GM19438 (cell line): ENCODE results near the gene ENTREP3.
A peak's percentile ranks its signal among the peaks of the same experiment; 100 is the strongest.
"Not testable (repeated sequence)": the region's sequence is repeated elsewhere in the genome, so short reads cannot be mapped to it uniquely, and the experiment has no call there.

Experiments
- ATAC-seq: cut with Tn5 transposase; IDR thresholded peaks from one replicate; pipeline ENCODE4 v1.9.1; 2021; ENCODE audit warnings: low read depth; ENCODE audit not compliant: unreplicated experiment

Gene ENTREP3

DNA sequence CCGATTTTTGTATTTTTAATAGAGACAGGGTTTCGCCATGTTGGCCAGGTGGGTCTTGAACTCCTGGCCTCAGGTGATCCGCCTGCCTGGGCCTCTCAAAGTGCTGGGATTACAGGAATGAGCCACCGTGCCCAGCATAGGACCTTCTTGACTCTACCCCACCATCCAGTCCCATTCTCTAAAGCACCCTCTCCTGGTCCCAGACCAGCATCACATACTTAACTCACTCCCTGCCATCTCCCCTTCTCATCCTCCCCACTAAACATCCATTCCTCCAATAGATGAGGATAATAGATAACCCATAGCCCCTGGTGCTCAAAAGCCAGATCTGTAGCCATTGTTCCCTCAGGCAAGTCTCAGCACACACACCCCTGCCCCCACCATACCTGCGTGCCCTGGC is 2.1 kb downstream of the ENTREP3 start:
- no peak for ATAC-seq

DNA sequence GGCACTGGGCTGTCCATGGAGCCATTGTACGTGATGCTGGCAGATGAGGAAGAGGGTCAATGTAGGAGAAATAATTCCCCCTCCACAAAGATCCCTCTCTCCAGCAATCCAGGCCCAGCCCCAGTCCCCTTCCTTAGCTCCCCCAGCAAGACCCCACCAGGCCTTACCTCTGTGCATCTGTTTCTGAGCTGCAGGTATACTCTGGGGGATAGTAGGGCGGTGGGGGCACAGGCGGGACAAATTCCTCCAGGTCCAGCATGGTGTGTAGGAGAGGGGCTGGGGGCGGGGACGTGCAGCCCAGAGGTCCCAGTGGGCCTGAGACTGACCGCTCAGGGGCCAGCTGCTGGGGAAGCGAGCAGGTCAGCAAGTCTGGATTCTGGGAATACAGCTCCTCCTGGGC is 3.7 kb downstream of the ENTREP3 start:
- ATAC-seq: no peak

DNA sequence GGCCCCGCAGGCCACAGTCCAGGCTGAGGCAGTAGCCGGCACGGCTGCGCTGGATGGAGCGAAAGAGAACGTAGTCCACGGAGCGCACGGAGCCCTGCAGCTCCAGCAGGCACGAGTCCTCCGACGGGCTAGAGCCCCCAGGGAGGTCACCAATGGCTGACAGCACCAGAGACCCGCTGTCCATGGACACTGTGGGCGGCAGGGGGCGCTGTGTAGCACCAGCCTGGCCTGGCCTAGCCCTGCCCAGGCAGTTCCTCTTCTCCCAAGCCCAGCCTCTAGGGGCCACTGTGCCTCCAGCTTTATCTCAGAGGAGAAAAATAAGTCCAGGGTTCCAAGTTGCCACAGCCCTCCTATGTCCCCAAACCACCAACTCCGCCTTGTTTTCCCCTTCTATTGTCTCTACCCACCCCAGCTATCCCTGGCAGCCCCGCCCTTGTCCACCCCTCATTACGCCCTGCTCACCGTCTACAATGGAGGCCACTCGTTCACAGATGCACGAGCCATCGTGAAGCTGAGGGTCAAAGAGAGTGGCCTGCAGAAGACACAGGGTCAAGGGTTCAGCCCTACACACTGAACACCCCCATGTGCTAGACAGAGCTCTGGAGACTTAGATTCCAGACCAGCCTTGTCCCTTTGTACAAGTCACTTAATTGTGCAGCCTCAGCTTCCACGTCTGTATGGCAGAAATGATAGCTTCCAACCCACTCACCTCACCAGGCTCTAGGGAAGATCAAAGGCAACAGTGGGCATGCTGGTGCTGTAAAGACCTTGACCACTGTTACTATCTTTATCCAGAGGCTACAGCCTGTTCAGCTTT is 4.4 kb downstream of the ENTREP3 start:
- ATAC-seq: peak; percentile 70

DNA sequence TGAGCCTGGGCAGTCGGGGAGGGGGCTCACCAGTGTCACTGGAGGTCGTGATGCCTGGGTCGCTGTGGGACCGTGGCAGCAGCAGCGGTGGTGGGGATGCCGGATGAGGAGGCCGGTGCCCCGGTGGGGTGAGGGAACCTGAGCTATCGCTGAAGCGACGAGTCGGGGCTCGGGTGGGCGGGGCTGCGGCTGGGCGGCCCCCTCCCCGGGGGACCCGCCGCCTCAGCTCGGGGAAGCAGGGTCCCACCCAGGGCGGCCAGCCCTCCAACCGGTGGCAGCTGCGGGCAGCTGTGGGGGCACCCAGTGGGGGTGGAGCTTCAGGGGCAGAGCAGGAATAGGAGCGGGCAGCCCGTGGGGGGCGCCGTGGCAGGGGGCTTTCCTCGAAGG is 5.0 kb downstream of the ENTREP3 start:
- peak; percentile 10 for ATAC-seq

DNA sequence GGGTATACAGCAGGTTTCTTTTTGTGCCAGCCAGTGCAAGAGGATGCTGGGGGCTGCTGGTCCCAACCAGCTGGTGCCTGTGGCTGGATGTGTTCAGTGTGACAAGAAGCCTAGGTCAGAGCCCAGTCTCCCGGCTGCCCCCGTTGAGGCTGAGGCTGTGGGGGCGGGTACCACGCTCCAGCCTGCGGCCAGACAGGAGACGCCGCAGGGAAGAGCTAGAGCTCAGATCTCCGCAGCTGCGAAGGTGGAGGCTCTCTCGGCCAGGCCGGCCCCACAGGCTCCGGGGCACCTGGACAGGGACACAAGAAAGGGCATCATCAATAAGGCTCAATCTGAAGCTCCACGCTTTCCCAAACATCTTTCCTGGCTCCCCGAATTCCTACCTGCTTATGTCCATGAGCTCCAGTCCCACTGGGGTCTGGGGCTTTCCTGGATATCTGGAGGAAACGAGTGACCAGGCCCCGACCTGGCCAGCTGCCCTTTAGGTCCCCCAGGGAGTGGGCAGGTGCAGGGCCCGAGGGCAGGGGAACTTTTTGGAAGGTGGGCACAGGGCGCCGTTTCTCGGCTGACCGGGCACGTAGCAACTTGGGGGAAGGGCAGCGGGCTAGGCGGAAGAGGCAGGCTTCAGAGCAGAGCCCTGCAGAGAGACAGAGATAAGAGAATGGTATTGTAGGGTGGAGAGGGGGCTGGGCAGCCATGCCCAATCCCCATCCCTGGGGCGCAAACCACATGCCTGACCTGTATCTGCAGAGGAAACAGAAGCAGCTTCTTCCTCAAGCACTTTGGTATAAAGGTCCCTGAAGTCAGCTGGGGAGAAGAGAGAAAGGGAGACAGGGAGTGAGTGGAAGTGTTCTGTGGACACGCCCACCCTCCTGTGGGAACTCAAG is 7.4 kb downstream of the ENTREP3 start:
- no peak for ATAC-seq

DNA sequence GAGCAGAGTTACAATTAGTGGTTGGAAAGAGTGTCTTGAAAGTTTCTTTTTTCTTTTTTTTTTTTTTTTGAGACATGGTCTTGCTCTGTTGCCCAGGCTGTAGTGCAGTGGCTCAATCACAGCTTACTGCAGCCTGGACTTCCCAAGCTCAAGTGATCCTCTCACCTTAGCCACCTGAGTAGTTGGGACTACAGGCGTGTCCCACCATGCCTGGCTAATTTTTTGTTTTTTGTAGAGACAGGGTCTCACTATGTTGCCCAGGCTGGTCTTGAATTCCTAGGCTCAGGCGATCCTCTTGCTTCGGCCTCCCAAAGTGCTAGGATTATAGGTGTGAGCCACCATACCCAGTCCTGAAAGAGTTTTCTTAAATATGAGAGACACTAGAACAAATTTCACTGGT is 8.5 kb downstream of the ENTREP3 start:
- ATAC-seq: not testable (repeated sequence)

DNA sequence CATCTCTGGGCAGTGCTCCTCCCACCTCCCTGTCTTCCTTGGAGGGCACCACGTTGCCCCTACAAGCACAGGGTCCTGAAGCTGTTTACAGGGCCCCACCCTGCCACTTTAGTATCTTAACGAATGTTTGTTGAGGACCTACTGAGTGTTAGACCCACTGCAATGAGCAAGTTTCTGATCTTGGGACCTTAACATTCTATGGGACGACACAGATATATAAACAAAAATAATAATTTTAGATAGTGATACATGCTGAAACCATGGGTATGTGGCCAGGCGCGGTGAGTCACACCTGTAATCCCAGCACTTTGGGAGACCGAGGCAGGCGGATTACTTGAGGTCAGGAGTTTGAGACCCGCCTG is 10.1 kb downstream of the ENTREP3 start:
- ATAC-seq: no peak

DNA sequence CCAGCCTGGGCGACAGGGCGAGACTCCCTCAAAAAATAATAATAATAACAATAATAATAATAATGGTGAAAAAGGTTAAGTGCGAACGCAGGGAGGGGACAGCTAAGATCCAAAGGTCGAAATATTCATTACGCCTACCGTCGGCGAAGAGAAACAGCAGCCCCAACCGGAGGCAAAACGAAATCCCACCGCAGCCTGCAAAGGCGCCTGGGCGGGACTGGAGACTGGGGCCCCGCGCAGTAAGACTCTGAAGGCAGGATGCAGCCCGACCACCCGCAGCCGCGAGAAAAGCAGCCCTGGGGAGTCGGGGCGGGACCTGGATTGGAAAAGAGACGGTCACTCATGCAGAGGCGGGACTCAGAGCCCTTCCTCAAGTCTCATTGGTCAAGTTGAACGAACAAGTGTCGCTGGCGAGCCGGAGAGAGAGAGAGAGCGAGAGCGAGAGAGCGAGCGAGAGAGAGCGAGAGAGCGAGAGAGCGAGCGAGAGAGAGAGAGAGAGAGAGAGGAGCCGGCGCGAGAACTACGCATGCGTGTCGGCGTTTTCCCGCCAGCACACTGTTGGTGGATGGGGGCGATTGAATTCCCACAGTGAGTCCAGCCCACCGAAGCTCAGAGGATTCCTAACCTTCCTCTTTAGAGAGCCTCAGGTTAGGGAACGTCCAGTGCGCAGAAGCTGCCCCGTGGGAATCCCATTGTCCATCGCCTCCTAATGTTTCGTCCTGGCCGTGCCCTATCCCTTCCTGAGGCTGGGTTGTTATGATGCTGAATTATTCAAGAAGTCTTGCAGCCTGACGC is 10.7 kb downstream of the ENTREP3 start:
- ATAC-seq: peak; percentile 78

DNA sequence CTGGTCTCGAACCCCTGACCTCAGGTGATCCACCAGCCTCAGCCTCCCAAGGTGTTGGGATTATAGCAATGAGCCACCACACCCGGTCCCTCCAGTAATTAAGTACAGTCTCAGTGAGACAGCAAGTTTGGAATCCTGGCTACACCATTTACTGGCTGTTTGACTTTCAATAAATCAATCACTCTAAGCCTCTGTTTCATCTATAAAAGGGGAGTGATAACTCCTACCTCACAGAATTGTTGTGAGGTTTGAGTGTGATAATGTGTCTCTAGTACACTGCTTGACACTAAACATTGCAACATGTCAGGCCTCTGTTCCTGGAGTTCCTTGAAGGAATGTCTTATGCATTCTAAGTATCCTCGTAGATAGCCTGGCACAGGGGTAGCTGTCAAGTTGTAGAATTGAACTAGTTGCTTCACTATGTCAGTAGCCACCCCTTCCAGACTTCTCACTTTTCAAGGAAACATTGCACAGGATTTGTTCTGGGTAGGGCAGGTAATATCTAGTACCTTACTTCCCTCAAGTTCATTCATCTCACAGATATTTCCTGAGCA is 12.4 kb downstream of the ENTREP3 start:
- ATAC-seq: no peak

DNA sequence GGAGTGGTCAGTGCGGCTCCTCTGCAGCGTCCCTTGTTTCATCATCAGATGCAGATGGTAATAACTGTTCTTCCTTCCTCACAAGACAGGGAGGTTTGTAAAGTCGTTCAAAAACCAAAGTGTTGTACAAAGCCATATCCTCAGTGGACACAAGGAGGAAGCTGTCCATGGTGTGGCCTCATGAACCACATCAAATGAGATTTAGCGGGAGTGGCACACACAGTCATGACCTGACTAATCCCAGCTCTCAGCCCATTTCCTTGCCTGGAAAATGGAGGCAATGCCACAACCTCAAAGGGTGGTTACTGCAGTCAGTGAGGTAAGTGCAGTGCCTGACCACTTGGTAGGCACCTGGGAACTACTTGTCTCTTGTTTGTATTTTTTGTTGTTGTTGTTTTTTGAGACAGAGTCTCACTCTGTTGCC is 13.4 kb downstream of the ENTREP3 start:
- ATAC-seq: no peak

DNA sequence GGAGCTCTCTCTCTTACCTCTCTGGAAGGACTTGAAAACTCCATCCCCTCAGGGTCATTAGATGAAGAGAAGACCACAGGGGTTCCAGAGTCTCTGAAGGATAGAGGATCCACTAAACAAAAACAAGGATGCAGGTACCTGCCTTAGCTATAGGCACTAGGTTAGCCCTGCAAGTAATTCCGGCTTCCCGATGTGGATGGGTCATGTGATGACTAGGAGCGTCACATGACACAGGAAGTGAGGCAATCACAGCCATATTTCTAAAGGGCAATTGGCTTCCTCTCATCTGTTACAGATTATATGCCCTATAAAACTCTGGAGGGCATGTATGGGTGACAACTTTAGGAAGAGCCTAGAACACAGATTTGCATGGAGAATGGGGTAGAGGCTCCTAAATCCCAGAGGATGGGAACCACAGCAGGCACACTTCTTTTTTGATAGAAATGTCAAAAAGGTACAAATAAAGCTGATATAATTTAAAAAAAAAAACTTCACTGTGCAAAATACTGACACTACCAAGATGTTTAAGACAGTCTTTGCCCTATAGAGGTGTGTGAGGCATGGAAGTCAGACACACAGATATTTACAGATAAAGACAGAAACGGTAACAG is 14.1 kb downstream of the ENTREP3 start:
- no peak for ATAC-seq

DNA sequence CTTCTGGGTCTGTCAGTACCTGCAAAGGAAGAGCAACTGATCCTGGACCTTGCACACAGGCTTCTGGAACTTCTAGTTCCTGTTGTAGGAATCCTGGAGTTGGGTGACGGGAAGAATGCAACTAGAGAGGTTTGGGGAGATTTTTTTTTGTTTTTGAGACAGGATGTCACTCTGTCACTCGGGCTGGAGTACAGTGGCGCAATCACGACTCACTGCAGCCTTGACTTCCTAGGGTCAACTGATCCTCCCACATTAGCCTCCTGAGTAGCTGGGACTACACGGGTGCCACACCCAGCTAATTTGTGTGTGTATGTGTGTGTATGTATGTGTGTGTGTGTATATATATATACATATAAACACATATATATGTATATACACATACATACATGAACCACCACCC is 18.8 kb downstream of the ENTREP3 start:
- ATAC-seq: no peak

DNA sequence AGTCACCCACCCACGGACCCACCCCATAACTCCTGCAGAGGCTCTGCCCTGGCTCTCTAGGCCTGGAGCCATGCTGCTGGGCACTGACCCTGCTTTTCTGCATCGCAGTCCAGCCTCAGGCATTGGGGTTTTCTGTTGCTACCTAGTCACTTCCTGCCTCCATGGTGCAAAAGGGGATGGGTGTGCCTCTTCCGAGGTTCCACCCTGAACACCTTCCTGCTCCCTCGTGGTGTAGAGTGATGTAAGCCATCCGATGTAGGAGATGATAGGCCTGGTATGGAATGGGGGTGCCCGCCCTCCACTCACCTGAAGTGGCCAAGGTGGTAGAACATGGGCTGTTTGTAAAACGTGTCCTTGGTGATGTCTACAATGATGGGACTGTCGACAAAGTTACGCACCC is 19.9 kb downstream of the ENTREP3 start:
- ATAC-seq: not testable (repeated sequence)

DNA sequence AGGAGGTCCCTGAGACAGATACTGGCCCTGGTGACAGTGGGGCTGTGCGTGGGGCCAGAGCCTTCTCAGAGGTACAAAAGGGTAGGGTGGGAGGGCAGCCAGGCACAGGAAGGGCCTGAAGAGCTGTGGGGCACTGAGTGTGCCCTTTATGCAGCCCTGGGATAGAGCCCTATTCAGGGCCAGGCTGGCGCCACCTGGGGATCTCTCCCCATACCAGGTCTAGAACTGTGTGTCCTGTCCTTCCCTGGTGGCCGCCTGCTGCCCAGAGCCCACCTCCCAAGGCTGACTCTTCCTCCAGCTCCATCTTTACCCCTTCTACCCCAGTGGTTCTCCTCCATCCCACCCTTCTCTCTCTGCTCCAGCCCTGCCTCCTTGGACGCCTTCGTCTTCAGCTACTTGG is 21.8 kb downstream of the ENTREP3 start:
- ATAC-seq: not testable (repeated sequence)

DNA sequence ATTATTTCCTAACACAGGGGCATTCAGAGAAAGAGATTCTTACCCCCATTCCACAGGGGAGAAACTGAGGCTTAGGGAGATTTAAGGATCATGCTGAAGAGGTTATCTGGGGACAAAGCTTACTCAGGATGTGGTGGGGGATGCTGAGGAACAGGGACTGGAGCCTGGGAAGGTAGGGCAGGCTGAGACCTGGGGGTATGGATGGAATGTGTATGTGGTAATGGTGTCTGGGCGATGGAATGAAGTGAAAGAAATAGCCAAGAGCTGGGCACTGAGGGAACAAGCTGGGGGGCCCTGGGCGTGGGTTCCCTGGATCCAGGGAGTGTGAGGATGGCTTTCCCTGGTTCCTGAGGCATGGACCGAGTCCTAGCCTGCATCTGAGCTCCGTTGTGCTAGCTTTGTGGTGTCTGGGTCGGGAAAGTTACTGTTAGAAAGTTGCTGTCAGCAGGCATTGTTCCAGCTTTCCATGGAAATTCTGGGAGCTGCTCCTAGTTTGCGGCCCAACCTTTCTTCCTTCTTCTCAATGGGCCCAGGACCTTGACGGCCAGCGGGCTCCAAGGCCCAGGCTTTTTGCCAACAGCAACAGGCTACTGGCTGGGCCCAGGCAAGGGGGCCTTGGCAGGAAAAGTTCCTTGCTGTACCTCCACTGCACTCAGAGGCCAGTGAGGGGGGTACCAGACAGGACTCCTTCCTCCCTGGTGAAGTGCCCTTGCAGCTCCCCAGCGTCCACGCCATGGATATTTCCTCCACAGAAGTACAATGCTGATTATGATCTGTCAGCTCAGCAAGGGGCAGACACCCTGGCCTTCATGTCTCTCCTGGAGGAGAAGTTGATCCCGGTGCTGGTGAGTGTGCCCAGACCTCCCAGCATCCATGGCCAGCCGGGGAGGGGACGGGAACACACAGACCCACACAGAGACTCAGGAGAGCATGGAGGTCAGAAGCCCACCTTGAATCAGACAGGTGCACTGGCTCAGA is 23.0 kb downstream of the ENTREP3 start:
- not testable (repeated sequence) for ATAC-seq

DNA sequence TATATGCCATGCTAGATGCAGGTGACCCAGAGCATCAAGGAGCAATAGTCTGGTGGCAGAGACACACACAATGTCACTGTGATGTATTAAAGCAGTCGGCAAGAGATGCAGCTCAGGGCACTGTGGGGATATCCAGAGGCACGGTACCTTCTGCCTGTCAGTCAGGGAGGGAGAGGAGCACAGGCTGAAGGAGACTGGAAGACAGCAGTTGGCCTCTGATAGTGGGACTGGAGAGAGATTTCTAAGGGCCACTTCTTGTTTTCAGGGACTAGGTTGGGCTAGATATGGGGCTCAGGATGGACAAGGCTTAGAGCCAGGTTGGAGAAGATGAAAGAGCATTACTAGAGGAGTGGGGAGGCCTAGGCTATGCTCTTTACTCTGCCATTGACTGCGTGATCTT is 24.0 kb downstream of the ENTREP3 start:
- not testable (repeated sequence) for ATAC-seq

DNA sequence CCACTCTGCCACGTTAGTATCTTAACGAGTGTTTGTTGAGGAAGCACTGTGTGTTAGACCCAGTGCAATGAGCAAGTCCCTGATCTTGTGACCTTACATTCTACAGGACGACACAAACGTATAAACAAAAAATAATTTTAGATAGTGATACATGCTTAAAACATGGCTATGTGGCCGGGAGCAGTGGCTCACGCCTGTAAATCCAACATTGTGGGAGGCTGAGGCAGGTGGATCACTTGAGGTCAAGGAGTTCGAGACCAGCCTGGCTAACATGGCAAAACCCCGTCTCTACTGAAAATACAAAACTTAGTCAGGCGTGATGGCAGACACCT is 27.2 kb downstream of the ENTREP3 start:
- no peak for ATAC-seq

DNA sequence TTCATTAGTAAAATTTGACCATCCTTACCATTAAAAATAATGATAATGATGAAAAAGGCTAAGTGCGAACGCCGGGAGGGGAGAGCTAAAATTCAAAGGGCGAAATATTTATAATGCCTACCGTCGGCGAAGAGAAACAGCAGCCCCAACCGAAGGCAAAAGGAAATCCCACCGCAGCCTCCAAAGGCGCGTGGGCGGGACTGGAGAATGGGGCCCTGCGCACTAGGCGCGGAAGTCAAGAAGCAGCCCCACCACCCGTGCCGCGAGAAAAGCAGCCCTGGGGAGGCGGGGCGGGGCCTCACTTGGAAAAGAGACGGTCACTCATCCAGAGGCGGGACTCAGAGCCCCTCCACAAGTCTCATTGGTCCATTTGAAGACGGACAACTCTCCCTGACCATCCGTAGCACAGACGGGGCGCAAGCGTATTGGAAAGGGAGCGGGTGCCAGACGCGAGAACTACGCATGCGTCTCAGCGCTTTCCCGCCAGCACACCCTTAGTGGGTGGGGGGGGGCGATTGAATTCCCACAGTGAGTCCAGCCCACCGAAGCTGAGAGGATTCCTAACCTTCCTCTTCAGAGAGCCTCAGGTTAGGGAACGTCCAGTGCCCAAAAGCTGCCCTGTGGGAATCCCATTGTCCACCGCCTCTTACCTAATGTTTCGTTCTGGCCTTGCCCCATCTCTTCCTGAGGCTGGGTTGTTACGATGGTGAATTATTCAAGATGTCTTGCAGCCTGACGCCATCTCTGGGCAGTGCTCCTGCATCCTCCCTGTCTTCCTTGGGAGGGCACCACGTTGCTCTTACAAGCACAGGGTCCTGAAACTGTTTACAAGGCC is 27.8 kb downstream of the ENTREP3 start:
- peak; percentile 78 for ATAC-seq
